PFSK-1 (cell line): ENCODE data around the gene ANKRD35.

Source experiments
- FOXP2 ChIP-seq: optimal IDR thresholded peaks from 2 replicates; pipeline ENCODE3; 2011; ENCODE audit warnings: borderline replicate concordance, control low read depth, inconsistent platforms; ENCODE audit not compliant: insufficient read depth; ENCODE audit errors: extremely low read length, extremely low read depth
- POLR2AphosphoS5 ChIP-seq: IDR thresholded peaks from 2 replicates; pipeline ENCODE4 v1.6.1; 2012; ENCODE audit warnings: low read depth, mild to moderate bottlenecking, control low read depth, low read length, moderate library complexity
- REST ChIP-seq, 2 experiments: IDR thresholded peaks; 2 replicates each; pipeline versions ENCODE4 v1.6.1 to v1.8.0; 2011 to 2012; ENCODE audit warnings: low read depth in 2 of 2, low read length in 2 of 2, control low read depth in 1 of 2, inconsistent platforms in 1 of 2, mild to moderate bottlenecking in 1 of 2, moderate library complexity in 1 of 2; ENCODE audit not compliant: insufficient read depth in 1 of 2
- SIN3A ChIP-seq: IDR thresholded peaks from 2 replicates; pipeline ENCODE4 v1.6.1; 2012; ENCODE audit warnings: mild to moderate bottlenecking, low read length, moderate library complexity, borderline replicate concordance; ENCODE audit not compliant: insufficient read depth
- TAF1 ChIP-seq: IDR thresholded peaks from 2 replicates; pipeline ENCODE4 v1.6.1; 2012; ENCODE audit warnings: low read length, control low read depth, borderline replicate concordance; ENCODE audit not compliant: insufficient read depth

ANKRD35 gene

DNA sequence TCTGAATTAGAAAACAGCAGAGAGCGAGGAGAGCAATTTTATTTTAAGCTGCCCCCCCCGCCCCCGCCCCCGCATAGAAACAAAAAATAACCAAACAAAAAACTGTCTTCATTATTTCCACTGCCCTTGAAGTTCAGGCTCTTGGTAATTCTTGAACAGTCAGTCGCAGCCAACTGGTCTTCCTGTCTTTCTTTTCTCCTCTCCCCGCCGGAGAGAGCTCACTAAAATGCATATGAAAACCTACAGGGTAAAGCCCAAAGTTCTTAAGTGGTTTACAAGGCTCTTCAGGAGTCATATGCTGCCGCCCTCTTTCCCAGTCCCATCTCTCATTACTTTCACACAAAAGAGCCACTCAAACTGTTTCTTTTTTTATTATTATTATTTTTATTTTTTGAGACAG lies 1.1 kb upstream of the ANKRD35 start:
- TF ChIP-seq FOXP2 (no peak), SIN3A (no peak), POLR2AphosphoS5 (no peak), REST (IDR thresholded peaks at IDR 0.05; ENCODE audit: insufficient read depth in 1 of 2, low read depth in 2 of 2, low read length in 2 of 2) (no peak), TAF1 (no peak)

DNA sequence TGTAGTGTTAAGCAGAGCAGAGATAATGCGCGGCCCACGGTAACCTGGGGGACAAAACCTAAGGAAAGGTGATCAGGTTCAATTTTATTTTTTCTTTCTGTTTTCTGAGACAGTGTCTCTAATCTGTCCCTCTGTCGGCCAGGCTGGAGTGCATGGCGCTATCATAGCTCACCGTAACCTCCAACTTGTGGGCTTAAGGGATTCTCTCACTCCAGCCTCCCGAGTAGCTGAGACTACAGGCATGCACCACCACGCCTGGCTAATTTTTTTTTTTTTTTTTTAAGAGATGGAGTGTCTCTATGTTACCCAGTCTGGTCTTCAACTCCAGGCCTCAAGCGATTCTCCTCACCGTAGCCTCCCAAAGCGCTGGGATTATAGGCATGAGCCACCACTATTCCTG lies 724 bp upstream of the ANKRD35 start:
- no peak for TF ChIP-seq SIN3A

- no peak for TF ChIP-seq TAF1
- no peak for TF ChIP-seq FOXP2
These were observed 991 bp downstream of the ANKRD35 start for GRCh38 chr1:145884675-145885074.

DNA sequence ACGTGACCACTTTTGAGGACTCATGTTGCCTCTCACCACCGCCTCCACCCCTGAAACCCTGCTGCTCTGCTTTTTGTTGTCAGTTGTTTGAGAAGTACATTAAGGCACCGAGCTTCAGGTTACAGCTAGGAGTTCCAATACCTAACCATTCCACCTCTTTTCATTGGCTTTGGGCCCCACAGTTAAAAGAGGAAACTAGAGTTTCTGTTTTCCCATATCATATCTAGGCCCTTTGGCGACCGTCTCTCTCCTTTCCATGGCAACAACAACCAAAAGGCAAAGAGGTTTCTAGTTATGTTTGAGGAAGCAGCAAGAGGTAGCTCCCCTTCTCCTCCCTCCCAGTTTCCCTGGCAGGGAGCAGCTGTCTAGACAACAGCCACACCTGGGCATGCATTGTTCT lies 5.9 kb downstream of the ANKRD35 start:
- TF ChIP-seq FOXP2 (no peak), SIN3A (no peak), POLR2AphosphoS5 (no peak), REST (IDR thresholded peaks at IDR 0.05; ENCODE audit: insufficient read depth in 1 of 2, low read depth in 2 of 2, low read length in 2 of 2) (no peak), TAF1 (no peak)

DNA sequence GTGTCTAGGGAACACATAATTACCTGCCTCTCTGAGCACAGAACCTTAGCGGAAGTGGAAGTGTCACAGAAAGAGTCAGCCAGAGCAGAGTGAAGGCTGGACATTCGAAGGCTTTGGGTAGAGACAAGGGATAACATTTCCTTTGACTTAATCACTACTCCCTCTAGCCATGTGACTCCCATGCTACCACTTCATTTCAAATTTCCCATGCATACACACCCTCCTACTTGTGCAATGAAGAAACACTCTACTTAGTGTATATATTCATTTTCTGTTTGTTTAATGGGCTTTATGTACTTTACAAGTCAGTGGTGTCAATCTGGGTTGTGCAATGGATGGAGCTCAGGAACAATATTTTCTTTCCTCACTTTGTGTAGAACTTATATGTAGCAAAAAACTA lies 6.9 kb downstream of the ANKRD35 start:
- TF ChIP-seq POLR2AphosphoS5, result no peak
- TF ChIP-seq REST (IDR thresholded peaks at IDR 0.05; ENCODE audit: insufficient read depth in 1 of 2, low read depth in 2 of 2, low read length in 2 of 2), result no peak
- no peak for TF ChIP-seq SIN3A
- no peak for TF ChIP-seq FOXP2
- TF ChIP-seq TAF1, result no peak

DNA sequence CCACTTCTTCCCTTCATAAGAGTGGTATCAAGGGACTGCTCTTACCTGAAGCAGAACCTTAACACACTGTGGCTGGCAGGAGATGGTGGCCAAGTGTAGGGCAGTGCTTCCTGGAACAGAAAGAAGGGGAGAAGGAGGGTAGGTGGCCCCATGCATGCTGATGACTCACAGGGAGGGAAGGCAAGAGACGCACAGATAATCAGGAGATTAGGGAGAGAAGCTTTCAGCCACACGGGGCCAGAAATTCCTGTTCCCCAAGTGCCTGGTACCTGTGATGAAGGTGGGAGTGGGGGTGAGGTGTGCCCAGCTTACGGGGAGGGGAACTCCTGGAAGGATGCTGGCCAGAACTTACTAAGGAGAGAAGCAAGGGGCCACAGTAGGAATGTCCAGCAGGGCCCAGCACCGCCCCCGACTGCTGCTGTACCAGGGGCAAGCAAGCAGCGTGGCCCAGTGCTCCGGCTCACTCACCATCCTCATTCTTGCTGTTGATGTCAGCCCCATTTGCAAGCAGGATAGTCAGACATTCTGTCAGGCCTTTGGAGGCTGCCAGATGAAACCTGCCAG lies 7.7 kb downstream of the ANKRD35 start:
- no peak for TF ChIP-seq TAF1

DNA sequence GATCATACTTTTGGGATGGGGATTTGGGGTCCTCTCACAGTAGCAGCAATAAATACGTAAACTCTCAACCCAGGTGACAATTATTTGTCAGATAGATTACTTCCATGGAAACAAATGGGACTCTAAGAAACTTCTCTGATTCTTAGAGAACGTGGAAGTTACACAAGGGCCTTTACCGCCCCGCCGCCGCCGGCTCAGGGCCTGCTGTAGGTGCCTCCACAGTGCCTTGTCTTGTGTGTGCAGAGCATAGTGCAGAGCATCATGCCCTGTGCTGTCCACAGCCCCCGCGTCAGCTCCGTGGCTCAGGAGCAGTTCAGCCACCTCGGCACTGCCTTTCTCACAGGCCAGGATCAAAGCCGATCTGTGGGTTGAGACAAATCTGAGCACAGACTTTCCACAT lies 11.0 kb downstream of the ANKRD35 start:
- TF ChIP-seq FOXP2 (no peak), SIN3A (no peak), REST (IDR thresholded peaks at IDR 0.05; ENCODE audit: insufficient read depth in 1 of 2, low read depth in 2 of 2, low read length in 2 of 2) (no peak), TAF1 (no peak), POLR2AphosphoS5 (no peak)
